ENCODE results near the gene RNF10. TPM values are rescaled to one million over a fixed set of nuclear protein-coding genes. Genes with fewer than 3 reads are reported as not detected.
A peak's percentile ranks its signal among the peaks of the same experiment; 100 is the strongest.

The RNF10 gene
- total RNA-seq, 1 donor from 2014 or later, result 153 TPM

DNA sequence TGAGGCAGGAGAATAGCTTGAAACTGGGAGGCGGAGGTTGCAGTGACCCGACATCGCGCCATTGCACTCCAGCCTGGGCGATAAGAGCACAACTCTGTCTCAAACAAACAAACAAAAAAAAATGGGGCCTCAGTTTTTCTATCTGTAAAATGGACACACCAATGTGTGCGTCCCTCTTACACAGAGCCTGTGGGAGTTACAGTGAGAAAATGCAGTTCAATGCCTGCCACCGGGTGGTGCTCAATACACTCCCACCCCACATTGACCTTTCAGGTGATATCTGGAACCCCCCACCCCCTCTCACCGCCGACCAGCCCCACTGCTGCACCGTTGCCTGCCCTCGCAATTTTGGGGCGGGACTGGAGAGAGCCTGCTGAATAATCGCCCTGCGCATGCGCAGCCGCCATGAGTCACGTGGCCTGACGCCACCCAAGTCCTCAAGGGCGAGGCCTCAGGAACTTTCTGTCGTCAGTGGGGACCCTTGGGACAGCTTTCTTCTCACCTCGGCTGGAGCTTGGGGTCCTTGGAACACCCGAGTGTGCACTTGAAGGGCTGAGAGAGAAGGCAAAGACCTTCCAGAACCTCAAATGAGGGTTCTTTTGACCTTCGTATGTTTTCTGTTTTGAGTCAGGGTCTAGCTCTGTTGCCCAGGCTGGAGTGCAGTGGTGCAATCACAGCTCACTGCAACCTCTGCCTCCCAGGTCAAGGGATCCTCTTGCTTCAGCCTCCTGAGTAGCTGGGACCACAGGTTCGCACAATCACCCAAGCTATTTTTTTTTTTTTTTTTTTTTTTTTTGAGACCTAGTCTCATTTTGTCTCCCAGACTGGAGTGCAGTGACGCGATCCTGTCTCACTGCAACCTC, 91.6 kb downstream of the RNF10 start:
- Mint-ChIP-seq H3K27me3 (peaks cover 2% of the 10 kb centered on the region), H3K9me3 (no peaks in the 10 kb centered on the region), H3K27ac (no peak overlapping the region), H3K4me3 (no peak overlapping the region), H3K36me3 (ENCODE audit: low read depth) (no peaks in the 10 kb centered on the region), H3K4me1 (no peaks in the 10 kb centered on the region)
- intact Hi-C loops (cut with micrococcal nuclease), result no loop called here
- DNase-seq, result peak; percentile 61

Other genes with a start within 250 kb of the RNF10 start
- gene RNU4-2, start 242.5 kb upstream of the RNF10 start, total RNA-seq, result 5,486 and 6,492 TPM in 2 replicates
- 2,196 and 2,563 TPM in 2 replicates for gene RNU4-1, start 241.1 kb upstream of the RNF10 start, total RNA-seq
- 1.1 and 2.5 TPM in 2 replicates for gene SIRT4, start 232.0 kb upstream of the RNF10 start, total RNA-seq
- gene PLA2G1B, start 206.6 kb upstream of the RNF10 start, total RNA-seq, result not detected in 2 replicates
- 0.33 and 0.79 TPM in 2 replicates for gene MSI1, start 165.2 kb upstream of the RNF10 start, total RNA-seq
- gene COX6A1, start 96.2 kb upstream of the RNF10 start, total RNA-seq, result 362 and 363 TPM in 2 replicates
- gene TRIAP1, start 88.0 kb upstream of the RNF10 start, total RNA-seq, result 54.6 and 57.5 TPM in 2 replicates
- gene GATC, start 87.9 kb upstream of the RNF10 start, total RNA-seq, result 34.1 and 41.0 TPM in 2 replicates
- gene SRSF9, start 64.6 kb upstream of the RNF10 start, total RNA-seq, result 249 and 255 TPM in 2 replicates
- 330 and 351 TPM in 2 replicates for gene DYNLL1, start 38.2 kb upstream of the RNF10 start, total RNA-seq
- gene COQ5, start 5.2 kb upstream of the RNF10 start, total RNA-seq, result 28.0 and 28.3 TPM in 2 replicates
- 74.0 and 76.0 TPM in 2 replicates for gene POP5, start 47.0 kb downstream of the RNF10 start, total RNA-seq
- gene CABP1, start 106.3 kb downstream of the RNF10 start, total RNA-seq, result 0.16 and 0.17 TPM in 2 replicates
- gene MLEC, start 152.8 kb downstream of the RNF10 start, total RNA-seq, result 131 and 149 TPM in 2 replicates
- gene UNC119B, start 176.1 kb downstream of the RNF10 start, total RNA-seq, result 25.5 and 26.2 TPM in 2 replicates
- gene ACADS, start 191.5 kb downstream of the RNF10 start, total RNA-seq, result 11.7 and 12.8 TPM in 2 replicates

Data from activated CD4-positive, alpha-beta T cell treated with anti-CD3 and anti-CD28 coated beads, Interleukin-2, amount 10 ng/mL, durations not matched to agents 24 days and 14 days (primary cell).